ENCODE data around the gene CPNE9. TPM values are rescaled to one million over a fixed set of nuclear protein-coding genes. Genes with fewer than 3 reads are reported as not detected.

CPNE9 gene
- total RNA-seq, 2 donors from 2014 or later = 0.15 to 0.62 TPM

- no peaks in the 10 kb centered on the region for H3K9me3 Mint-ChIP-seq
- Histone ChIP-seq H3K36me3 (ENCODE audit: control insufficient read depth, insufficient read depth, low read length) (peaks cover 22% of the 10 kb centered on the region), H3K4me3 (ENCODE audit: low read length) (no peak overlapping the region), H3K9me3 (ENCODE audit: control insufficient read depth, low read length) (no peaks in the 10 kb centered on the region), H3K27me3 (ENCODE audit: control insufficient read depth, insufficient read depth, low read length, poor library complexity, severe bottlenecking) (no peaks in the 10 kb centered on the region), H3K27ac (ENCODE audit: low read depth, low read length) (no peak overlapping the region), H3K9ac (ENCODE audit: extremely low read depth, low read length, poor library complexity, severe bottlenecking) (no peak overlapping the region), H3K4me1 (ENCODE audit: control insufficient read depth, insufficient read depth, low read length) (no peaks in the 10 kb centered on the region)
- TF ChIP-seq, protein P1, sequence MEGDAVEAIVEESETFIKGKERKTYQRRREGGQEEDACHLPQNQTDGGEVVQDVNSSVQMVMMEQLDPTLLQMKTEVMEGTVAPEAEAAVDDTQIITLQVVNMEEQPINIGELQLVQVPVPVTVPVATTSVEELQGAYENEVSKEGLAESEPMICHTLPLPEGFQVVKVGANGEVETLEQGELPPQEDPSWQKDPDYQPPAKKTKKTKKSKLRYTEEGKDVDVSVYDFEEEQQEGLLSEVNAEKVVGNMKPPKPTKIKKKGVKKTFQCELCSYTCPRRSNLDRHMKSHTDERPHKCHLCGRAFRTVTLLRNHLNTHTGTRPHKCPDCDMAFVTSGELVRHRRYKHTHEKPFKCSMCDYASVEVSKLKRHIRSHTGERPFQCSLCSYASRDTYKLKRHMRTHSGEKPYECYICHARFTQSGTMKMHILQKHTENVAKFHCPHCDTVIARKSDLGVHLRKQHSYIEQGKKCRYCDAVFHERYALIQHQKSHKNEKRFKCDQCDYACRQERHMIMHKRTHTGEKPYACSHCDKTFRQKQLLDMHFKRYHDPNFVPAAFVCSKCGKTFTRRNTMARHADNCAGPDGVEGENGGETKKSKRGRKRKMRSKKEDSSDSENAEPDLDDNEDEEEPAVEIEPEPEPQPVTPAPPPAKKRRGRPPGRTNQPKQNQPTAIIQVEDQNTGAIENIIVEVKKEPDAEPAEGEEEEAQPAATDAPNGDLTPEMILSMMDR (conservative IDR thresholded peaks at IDR 0.05) = no peak
- no peak overlapping the region for H3K4me3 Mint-ChIP-seq
- no peaks in the 10 kb centered on the region for H3K27me3 Mint-ChIP-seq (ENCODE audit: insufficient read depth)
- peaks cover 37% of the 10 kb centered on the region for H3K36me3 Mint-ChIP-seq (ENCODE audit: low read depth)
- DNase-seq = no peak
- 94% methylated on average over 4 to 5 of the region's 6 CpGs for WGBS, 2 experiments (ENCODE audit: insufficient coverage in 1 of 2, insufficient read length in 1 of 2)
- peaks cover 4% of the 10 kb centered on the region for H3K4me1 Mint-ChIP-seq
- H3K27ac Mint-ChIP-seq = no peak overlapping the region
Observed at GRCh38 chr3:9779075-9779593, 75.5 kb downstream of the CPNE9 start.

Other genes with a start within 250 kb of the CPNE9 start
- gene LHFPL4, start 150.0 kb upstream of the CPNE9 start, total RNA-seq = 1 to 10 TPM; 1.1 to 6.7 TPM
- gene MTMR14, start 54.3 kb upstream of the CPNE9 start, total RNA-seq = 10 to 100 TPM; 41.8 to 47.9 TPM
- gene BRPF1, start 27.9 kb downstream of the CPNE9 start, total RNA-seq = 10 to 100 TPM; 22.7 to 28.5 TPM
- 10 to 100 TPM; 28.6 to 34.0 TPM for gene OGG1, start 46.1 kb downstream of the CPNE9 start, total RNA-seq
- 10 to 100 TPM; 10.1 to 13.3 TPM for gene CAMK1, start 66.1 kb downstream of the CPNE9 start, total RNA-seq
- gene TADA3, start 88.6 kb downstream of the CPNE9 start, total RNA-seq = 10 to 100 TPM; 52.4 to 62.0 TPM
- 100 to 1,000 TPM; 150 to 153 TPM for gene ARPC4, start 89.2 kb downstream of the CPNE9 start, total RNA-seq
- gene TTLL3, start 106.4 kb downstream of the CPNE9 start, total RNA-seq = 10 to 100 TPM; 21.6 to 35.0 TPM
- gene RPUSD3, start 140.2 kb downstream of the CPNE9 start, total RNA-seq = 10 to 100 TPM; 56.9 to 67.1 TPM
- gene CIDEC, start 176.4 kb downstream of the CPNE9 start, total RNA-seq = not detected
- 10 to 100 TPM; 21.9 to 29.1 TPM for gene JAGN1, start 186.8 kb downstream of the CPNE9 start, total RNA-seq
- gene IL17RE, start 199.0 kb downstream of the CPNE9 start, total RNA-seq = 1 to 10 TPM; 1.2 to 1.6 TPM
- gene IL17RC, start 213.3 kb downstream of the CPNE9 start, total RNA-seq = 10 to 100 TPM; 15.7 to 19.0 TPM
- gene CRELD1, start 230.0 kb downstream of the CPNE9 start, total RNA-seq = 10 to 100 TPM; 35.7 to 43.2 TPM
- gene PRRT3, start 248.6 kb downstream of the CPNE9 start, total RNA-seq = 10 to 100 TPM in 1 of 2 donors, 1 to 10 TPM in 1; 7.4 to 11.3 TPM